GM12864 (cell line): ENCODE measurements around the gene NUDT3.

Source experiments
- DNase-seq: peaks from one replicate; pipeline ENCODE4 v3.0.0-alpha.2; 2011; ENCODE audit warnings: low read depth
- H3K4me3 ChIP-seq: 2 replicates; pipeline ENCODE4 v1.5.1; 2011; ENCODE audit warnings: mild to moderate bottlenecking, low read depth, low read length, control low read depth
- CTCF ChIP-seq: IDR thresholded peaks from 2 replicates; pipeline ENCODE4 v1.5.1; 2011; ENCODE audit warnings: low read depth, mild to moderate bottlenecking, moderate library complexity, low read length, control low read depth, inconsistent platforms; ENCODE audit errors: missing control alignments

Gene NUDT3

GRCh38 chr6:34318499-34319470 lies 73.7 kb downstream of the NUDT3 start:
- no peak for DNase-seq
- no peak for TF ChIP-seq CTCF
- no peak overlapping the region for H3K4me3 ChIP-seq

- H3K4me3 ChIP-seq, result no peak overlapping the region; the same call in 1 of the 2 replicates
- no peak for TF ChIP-seq CTCF
Observed at GRCh38 chr6:34317882-34318498, 74.5 kb downstream of the NUDT3 start.

GRCh38 chr6:34317172-34317477 lies 75.3 kb downstream of the NUDT3 start:
- no peak for TF ChIP-seq CTCF
- no peak for DNase-seq
- H3K4me3 ChIP-seq, result no peak overlapping the region; the same call in 1 of the 2 replicates

More at GRCh38 chr6:34317882-34318498, 74.5 kb downstream of the NUDT3 start:
- no peak for DNase-seq

GRCh38 chr6:34316431-34317171 lies 75.9 kb downstream of the NUDT3 start:
- DNase-seq, result no peak
- no peak overlapping the region for H3K4me3 ChIP-seq
- TF ChIP-seq CTCF, result no peak

- DNase-seq, result no peak
- no peak for TF ChIP-seq CTCF
- peak overlapping the region; percentile 2; the same call in 1 of the 2 replicates for H3K4me3 ChIP-seq
Observed at GRCh38 chr6:34315780-34316179, 76.7 kb downstream of the NUDT3 start.

- DNase-seq, result no peak
- no peak overlapping the region; the same call in 1 of the 2 replicates for H3K4me3 ChIP-seq
- TF ChIP-seq CTCF, result no peak
Observed at GRCh38 chr6:34315256-34315655, 77.2 kb downstream of the NUDT3 start.
